ENCODE results near the gene ZMIZ1.

Gene ZMIZ1

DNA sequence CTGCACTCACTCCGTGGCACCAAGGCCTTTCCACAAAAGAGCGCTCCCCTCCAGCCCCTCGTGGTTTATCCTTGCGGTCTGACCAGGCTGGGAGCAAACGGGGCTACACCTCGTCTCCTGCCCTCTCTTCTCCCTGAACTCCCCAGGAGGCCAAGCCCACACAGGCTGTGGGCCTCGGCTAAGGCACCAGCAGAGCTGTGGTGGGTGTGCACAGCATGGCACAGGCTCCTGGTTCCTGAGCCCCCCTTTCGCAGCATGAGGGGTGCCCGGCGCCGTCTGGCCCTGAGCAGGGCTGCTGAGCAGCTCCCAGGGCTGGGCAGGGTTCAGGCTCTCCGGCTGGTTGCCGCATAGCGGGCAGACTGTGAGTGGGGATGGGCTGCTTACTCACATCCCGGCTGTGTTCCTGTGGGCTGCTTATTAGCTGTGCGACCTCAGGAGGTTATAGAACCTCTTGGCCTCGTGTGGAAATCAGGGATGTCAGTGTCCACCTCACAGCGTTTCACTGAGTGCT is 90.4 kb downstream of the ZMIZ1 start:
- Histone ChIP-seq H3K27ac (ENCODE audit: insufficient read depth in 1 of 2, low read depth in 1 of 2, low read length in 2 of 2, poor library complexity in 1 of 2, severe bottlenecking in 2 of 2) (peak overlapping the region; percentile 20 to 70), H3K36me3 (ENCODE audit: control insufficient read depth in 4 of 4, insufficient read depth in 4 of 4, low read length in 3 of 4) (peaks cover 0 to 79% (median 43%) of the 10 kb centered on the region in 4 experiments), H3K27me3 (replicated peaks in 2 of 5; ENCODE audit: control insufficient read depth in 4 of 5, insufficient read depth in 5 of 5, low read length in 4 of 5) (no peaks in the 10 kb centered on the region), H3K4me3 (ENCODE audit: control insufficient read depth in 1 of 7, extremely low read depth in 1 of 7, insufficient read depth in 4 of 7, low read depth in 2 of 7, low read length in 6 of 7) (peak overlapping the region in 1 of 7 experiments; percentile 11), H3K4me1 (ENCODE audit: control extremely low read depth in 1 of 4, control insufficient read depth in 4 of 4, insufficient read depth in 4 of 4, low read length in 3 of 4) (peaks cover 0 to 82% (median 39%) of the 10 kb centered on the region in 4 experiments), H3K9me3 (ENCODE audit: control extremely low read depth in 1 of 5, control insufficient read depth in 4 of 5, insufficient read depth in 2 of 5, low read depth in 1 of 5, low read length in 4 of 5) (no peaks in the 10 kb centered on the region)
- peak in 1 of 3 donors; percentile 49 for DNase-seq
- POLR2A ChIA-PET, result interaction anchor here (1.1 kb wide), 2 partner anchors 11 to 88 kb away, joined by 5 to 6 read pairs; no protein-coding TSS in a partner anchor
- CTCF ChIA-PET, result interaction anchor here (0.9 to 42.3 kb wide), 8 partner anchors 13 to 33 kb away, joined by 3 to 517 read pairs (median 4); no protein-coding TSS in a partner anchor
- 47% methylated on average over 11 of the region's 18 CpGs for WGBS (ENCODE audit: insufficient coverage)

DNA sequence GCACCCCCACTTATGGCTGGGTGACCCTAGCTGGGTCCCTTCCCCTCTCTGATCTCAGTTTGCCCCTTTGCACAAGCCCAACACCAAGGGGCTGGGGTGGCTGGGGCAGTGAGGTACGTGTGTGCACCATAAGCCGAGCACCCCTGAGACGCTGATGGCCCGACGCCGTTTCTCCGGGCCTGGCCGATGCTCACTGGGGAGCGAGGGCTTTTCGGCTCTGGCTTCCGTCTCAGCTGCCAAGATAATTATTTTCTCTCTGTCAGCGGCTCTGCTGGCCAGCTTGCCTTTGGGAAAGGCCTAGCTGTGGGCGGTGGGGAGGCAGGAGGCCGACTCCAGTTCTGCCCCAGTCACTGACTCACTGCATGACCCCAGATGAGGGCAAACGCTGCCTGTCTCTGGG is 91.0 kb downstream of the ZMIZ1 start:
- Histone ChIP-seq H3K36me3 (ENCODE audit: control insufficient read depth in 4 of 4, insufficient read depth in 4 of 4, low read length in 3 of 4) (peaks cover 0 to 79% (median 41%) of the 10 kb centered on the region in 4 experiments), H3K4me1 (ENCODE audit: control extremely low read depth in 1 of 4, control insufficient read depth in 4 of 4, insufficient read depth in 4 of 4, low read length in 3 of 4) (peaks cover 0 to 82% (median 35%) of the 10 kb centered on the region in 4 experiments), H3K4me3 (ENCODE audit: control insufficient read depth in 1 of 7, extremely low read depth in 1 of 7, insufficient read depth in 4 of 7, low read depth in 2 of 7, low read length in 6 of 7) (no peak overlapping the region), H3K27me3 (replicated peaks in 2 of 5; ENCODE audit: control insufficient read depth in 4 of 5, insufficient read depth in 5 of 5, low read length in 4 of 5) (no peaks in the 10 kb centered on the region), H3K27ac (ENCODE audit: insufficient read depth in 1 of 2, low read depth in 1 of 2, low read length in 2 of 2, poor library complexity in 1 of 2, severe bottlenecking in 2 of 2) (peak overlapping the region in 1 of 2 experiments; percentile 70), H3K9me3 (ENCODE audit: control extremely low read depth in 1 of 5, control insufficient read depth in 4 of 5, insufficient read depth in 2 of 5, low read depth in 1 of 5, low read length in 4 of 5) (no peaks in the 10 kb centered on the region)
- DNase-seq, result no peak
- ChIA-PET CTCF (interaction anchor here (1.2 to 42.3 kb wide), 8 partner anchors 8 to 61 kb away, joined by 3 to 517 read pairs (median 3); no protein-coding TSS in a partner anchor), POLR2A (no interaction called here)
- 94% methylated on average over 15 of the region's 15 CpGs for WGBS (ENCODE audit: insufficient coverage)

DNA sequence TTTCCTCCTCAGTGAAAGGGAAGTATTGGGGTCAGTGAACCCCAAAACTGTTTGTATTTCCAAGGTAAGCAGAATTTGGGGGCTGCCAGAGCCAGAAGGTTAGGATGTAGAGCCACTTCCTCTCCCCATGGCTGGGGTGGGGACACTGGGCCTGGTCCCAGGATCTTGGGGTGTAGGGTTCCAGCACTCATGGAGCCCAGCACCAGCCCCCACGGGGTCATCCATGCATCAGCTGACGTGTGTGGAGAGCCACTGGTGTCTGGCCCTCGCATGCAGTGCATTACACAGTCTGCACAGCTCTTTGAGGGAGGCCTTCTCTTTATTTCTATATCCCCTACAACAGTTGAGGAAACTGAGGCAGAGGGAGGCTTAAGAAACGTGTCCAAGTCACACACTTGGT is 91.4 kb downstream of the ZMIZ1 start:
- peaks cover 0 to 78% (median 43%) of the 10 kb centered on the region in 4 experiments for H3K36me3 ChIP-seq (ENCODE audit: control insufficient read depth in 4 of 4, insufficient read depth in 4 of 4, low read length in 3 of 4)
- no peak for DNase-seq
- H3K9me3 ChIP-seq (ENCODE audit: control extremely low read depth in 1 of 5, control insufficient read depth in 4 of 5, insufficient read depth in 2 of 5, low read depth in 1 of 5, low read length in 4 of 5), result no peaks in the 10 kb centered on the region
- ChIA-PET POLR2A (no interaction called here), CTCF (interaction anchor here (1.2 to 42.3 kb wide), 8 partner anchors 8 to 61 kb away, joined by 3 to 517 read pairs (median 3); no protein-coding TSS in a partner anchor)
- H3K27me3 ChIP-seq (replicated peaks in 2 of 5; ENCODE audit: control insufficient read depth in 4 of 5, insufficient read depth in 5 of 5, low read length in 4 of 5), result no peaks in the 10 kb centered on the region
- peak overlapping the region in 1 of 2 experiments; percentile 39 for H3K27ac ChIP-seq (ENCODE audit: insufficient read depth in 1 of 2, low read depth in 1 of 2, low read length in 2 of 2, poor library complexity in 1 of 2, severe bottlenecking in 2 of 2)
- peaks cover 0 to 80% (median 31%) of the 10 kb centered on the region in 4 experiments for H3K4me1 ChIP-seq (ENCODE audit: control extremely low read depth in 1 of 4, control insufficient read depth in 4 of 4, insufficient read depth in 4 of 4, low read length in 3 of 4)
- WGBS (ENCODE audit: insufficient coverage), result 60% methylated on average over 1 of the region's 4 CpGs
- no peak overlapping the region for H3K4me3 ChIP-seq (ENCODE audit: control insufficient read depth in 1 of 7, extremely low read depth in 1 of 7, insufficient read depth in 4 of 7, low read depth in 2 of 7, low read length in 6 of 7)

DNA sequence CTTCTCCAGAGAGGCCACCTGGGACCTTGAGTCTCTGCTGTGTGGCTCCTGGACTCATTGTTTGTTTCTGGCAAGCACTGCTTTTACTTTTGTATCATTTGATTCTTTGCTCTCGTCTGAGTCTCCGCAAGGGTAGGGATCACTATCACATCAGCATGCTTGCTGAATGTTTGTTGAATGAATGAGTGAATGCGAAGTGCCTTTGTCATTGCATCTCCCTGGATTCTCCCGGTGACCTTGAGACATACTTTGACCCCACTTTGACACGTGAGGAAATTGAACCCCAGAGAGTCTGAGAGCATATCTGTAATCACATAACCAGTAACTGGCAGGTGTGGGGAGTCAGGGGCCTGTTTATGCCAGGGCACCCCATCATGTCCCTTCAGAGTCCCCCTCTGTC is 92.8 kb downstream of the ZMIZ1 start:
- H3K36me3 ChIP-seq (ENCODE audit: control insufficient read depth in 4 of 4, insufficient read depth in 4 of 4, low read length in 3 of 4), result peaks cover 2 to 80% (median 52%) of the 10 kb centered on the region in 4 experiments

DNA sequence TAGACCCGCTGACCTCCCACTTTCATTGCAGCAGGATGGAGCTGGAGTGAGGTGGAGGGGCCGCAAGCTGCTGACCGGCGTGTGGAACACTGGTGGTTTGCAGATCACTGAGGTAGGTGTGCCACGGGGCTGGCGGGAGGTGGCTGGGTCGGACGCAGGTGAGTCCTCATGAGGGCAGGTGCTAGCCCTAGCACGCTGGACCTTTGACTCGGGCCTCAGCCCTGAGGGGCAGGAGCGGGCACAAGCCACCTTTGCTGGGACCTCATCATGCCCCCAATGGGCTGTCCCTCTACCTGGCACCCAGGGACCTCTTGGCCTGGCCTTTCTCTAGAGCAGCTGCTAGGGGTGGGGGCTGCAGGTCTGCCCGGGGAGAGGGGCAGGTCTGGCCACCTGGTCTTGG is 93.3 kb downstream of the ZMIZ1 start:
- 98% methylated on average over 8 of the region's 12 CpGs for WGBS (ENCODE audit: insufficient coverage)

More for the DNA sequence above, 92.8 kb downstream of the ZMIZ1 start:
- H3K4me3 ChIP-seq (ENCODE audit: control insufficient read depth in 1 of 7, extremely low read depth in 1 of 7, insufficient read depth in 4 of 7, low read depth in 2 of 7, low read length in 6 of 7), result no peak overlapping the region
- no peak for DNase-seq
- peaks cover 0 to 71% (median 28%) of the 10 kb centered on the region in 4 experiments for H3K4me1 ChIP-seq (ENCODE audit: control extremely low read depth in 1 of 4, control insufficient read depth in 4 of 4, insufficient read depth in 4 of 4, low read length in 3 of 4)
- POLR2A ChIA-PET, result no interaction called here
- no peaks in the 10 kb centered on the region for H3K9me3 ChIP-seq (ENCODE audit: control extremely low read depth in 1 of 5, control insufficient read depth in 4 of 5, insufficient read depth in 2 of 5, low read depth in 1 of 5, low read length in 4 of 5)
- no peaks in the 10 kb centered on the region for H3K27me3 ChIP-seq (replicated peaks in 2 of 5; ENCODE audit: control insufficient read depth in 4 of 5, insufficient read depth in 5 of 5, low read length in 4 of 5)
- H3K27ac ChIP-seq (ENCODE audit: insufficient read depth in 1 of 2, low read depth in 1 of 2, low read length in 2 of 2, poor library complexity in 1 of 2, severe bottlenecking in 2 of 2), result peak overlapping the region in 1 of 2 experiments; percentile 43
- CTCF ChIA-PET, result interaction anchor here (1.4 to 42.3 kb wide), 4 partner anchors 12 to 63 kb away, joined by 3 to 517 read pairs (median 96); no protein-coding TSS in a partner anchor
- 78% methylated on average over 5 of the region's 5 CpGs for WGBS (ENCODE audit: insufficient coverage)

DNA sequence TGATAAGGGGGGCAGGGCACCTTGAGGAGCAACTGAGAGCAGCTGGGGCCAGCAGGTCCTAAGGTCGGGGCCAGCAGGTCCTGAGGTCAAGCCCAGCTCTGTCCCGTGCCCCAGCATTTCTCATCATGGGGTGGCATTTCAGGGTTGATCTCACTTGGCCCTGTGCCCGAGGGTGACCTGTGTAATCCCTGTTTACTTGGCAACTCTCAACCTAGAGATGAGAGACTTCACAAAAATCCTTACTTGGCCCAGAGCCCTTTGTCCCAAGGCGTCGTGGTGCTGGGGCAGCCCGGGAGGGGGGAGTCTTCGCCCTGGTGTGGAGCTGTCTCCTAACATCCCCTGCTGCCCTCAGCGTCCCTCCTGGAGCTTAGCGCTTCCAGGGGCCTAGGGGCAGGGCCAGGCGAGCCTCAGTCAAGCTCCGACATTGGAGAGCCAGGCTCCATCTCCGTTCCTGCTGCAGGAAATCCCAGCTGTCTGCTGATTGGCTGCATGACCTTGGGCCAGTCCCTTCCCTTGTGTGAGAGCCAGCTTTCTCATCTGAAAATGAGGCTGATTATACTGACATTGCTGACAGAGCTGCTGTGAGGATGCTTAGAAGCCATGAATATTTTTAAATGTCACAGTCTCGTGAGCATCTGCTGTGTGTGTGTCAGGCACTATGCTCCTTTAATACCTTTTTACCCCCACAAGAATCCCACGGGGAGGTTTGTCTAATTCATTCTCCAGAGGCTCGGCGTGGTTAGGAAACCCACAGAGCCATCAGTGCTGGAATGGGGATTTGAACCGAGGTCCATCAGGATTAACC is 94.3 kb downstream of the ZMIZ1 start:
- CTCF ChIA-PET, result interaction anchor here (0.9 to 42.3 kb wide), 4 partner anchors 11 to 98 kb away, joined by 3 to 517 read pairs (median 354); no protein-coding TSS in a partner anchor
- peak overlapping the region in 1 of 2 experiments; percentile 32 for H3K27ac ChIP-seq (ENCODE audit: insufficient read depth in 1 of 2, low read depth in 1 of 2, low read length in 2 of 2, poor library complexity in 1 of 2, severe bottlenecking in 2 of 2)

More for the DNA sequence above, 93.3 kb downstream of the ZMIZ1 start:
- Histone ChIP-seq H3K27ac (ENCODE audit: insufficient read depth in 1 of 2, low read depth in 1 of 2, low read length in 2 of 2, poor library complexity in 1 of 2, severe bottlenecking in 2 of 2) (peak overlapping the region in 1 of 2 experiments; percentile 43), H3K9me3 (ENCODE audit: control extremely low read depth in 1 of 5, control insufficient read depth in 4 of 5, insufficient read depth in 2 of 5, low read depth in 1 of 5, low read length in 4 of 5) (no peaks in the 10 kb centered on the region), H3K4me1 (ENCODE audit: control extremely low read depth in 1 of 4, control insufficient read depth in 4 of 4, insufficient read depth in 4 of 4, low read length in 3 of 4) (peaks cover 0 to 67% (median 28%) of the 10 kb centered on the region in 4 experiments), H3K27me3 (replicated peaks in 2 of 5; ENCODE audit: control insufficient read depth in 4 of 5, insufficient read depth in 5 of 5, low read length in 4 of 5) (no peaks in the 10 kb centered on the region), H3K36me3 (ENCODE audit: control insufficient read depth in 4 of 4, insufficient read depth in 4 of 4, low read length in 3 of 4) (peaks cover 2 to 80% (median 55%) of the 10 kb centered on the region in 4 experiments), H3K4me3 (ENCODE audit: control insufficient read depth in 1 of 7, extremely low read depth in 1 of 7, insufficient read depth in 4 of 7, low read depth in 2 of 7, low read length in 6 of 7) (no peak overlapping the region)
- POLR2A ChIA-PET, result no interaction called here
- CTCF ChIA-PET, result interaction anchor here (17.9 to 42.3 kb wide), 3 partner anchors 12 to 30 kb away, joined by 190 to 517 read pairs (median 517); no protein-coding TSS in a partner anchor
- DNase-seq, result no peak

More for the DNA sequence above, 94.3 kb downstream of the ZMIZ1 start:
- 81% methylated on average over 17 of the region's 17 CpGs for WGBS (ENCODE audit: insufficient coverage)
- Histone ChIP-seq H3K36me3 (ENCODE audit: control insufficient read depth in 4 of 4, insufficient read depth in 4 of 4, low read length in 3 of 4) (peaks cover 2 to 84% (median 62%) of the 10 kb centered on the region in 4 experiments), H3K9me3 (ENCODE audit: control extremely low read depth in 1 of 5, control insufficient read depth in 4 of 5, insufficient read depth in 2 of 5, low read depth in 1 of 5, low read length in 4 of 5) (no peaks in the 10 kb centered on the region), H3K27me3 (replicated peaks in 2 of 5; ENCODE audit: control insufficient read depth in 4 of 5, insufficient read depth in 5 of 5, low read length in 4 of 5) (no peaks in the 10 kb centered on the region), H3K4me3 (ENCODE audit: control insufficient read depth in 1 of 7, extremely low read depth in 1 of 7, insufficient read depth in 4 of 7, low read depth in 2 of 7, low read length in 6 of 7) (no peak overlapping the region), H3K4me1 (ENCODE audit: control extremely low read depth in 1 of 4, control insufficient read depth in 4 of 4, insufficient read depth in 4 of 4, low read length in 3 of 4) (peaks cover 0 to 56% (median 24%) of the 10 kb centered on the region in 4 experiments)
- DNase-seq, result no peak
- POLR2A ChIA-PET, result interaction anchor here (1.1 kb wide), 1 partner anchor 15 kb away, joined by 3 read pairs; no protein-coding TSS in a partner anchor

Measured in common myeloid progenitor, CD34-positive (primary cell).